IPS-15b (cell line): ENCODE data around the gene COASY.
"Not testable (repeated sequence)": the region's sequence is repeated elsewhere in the genome, so short reads cannot be mapped to it uniquely, and the experiment has no call there.

Source experiments
- H3K27me3 ChIP-seq: one replicate; pipeline ENCODE4 v1.6.1; 2013; ENCODE audit warnings: low read length; ENCODE audit not compliant: control insufficient read depth, insufficient read depth
- H3K36me3 ChIP-seq: one replicate; pipeline ENCODE4 v1.6.1; 2013; ENCODE audit warnings: low read length; ENCODE audit not compliant: control insufficient read depth, insufficient read depth
- H3K4me1 ChIP-seq: one replicate; pipeline ENCODE4 v1.6.1; 2013; ENCODE audit warnings: mild to moderate bottlenecking, low read length; ENCODE audit not compliant: control insufficient read depth, insufficient read depth
- H3K4me3 ChIP-seq: one replicate; pipeline ENCODE4 v1.5.1; 2013; ENCODE audit warnings: low read depth, low read length
- H3K9ac ChIP-seq: one replicate; pipeline ENCODE4 v1.6.1; 2013; ENCODE audit warnings: low read depth, mild to moderate bottlenecking, low read length
- H3K9me3 ChIP-seq: one replicate; pipeline ENCODE4 v1.6.1; 2013; ENCODE audit warnings: mild to moderate bottlenecking, low read length; ENCODE audit not compliant: control insufficient read depth, insufficient read depth

COASY gene

GRCh38 chr17:42547001-42547461 lies 14.9 kb upstream of the COASY start:
- peaks cover 5% of the 10 kb centered on the region for H3K4me1 ChIP-seq
- H3K4me3 ChIP-seq: no peak overlapping the region
- peaks cover 6% of the 10 kb centered on the region for H3K36me3 ChIP-seq
- no peak overlapping the region for H3K9ac ChIP-seq
- peaks cover 4% of the 10 kb centered on the region for H3K27me3 ChIP-seq
- H3K9me3 ChIP-seq: no peaks in the 10 kb centered on the region

- Histone ChIP-seq H3K9me3 (no peaks in the 10 kb centered on the region), H3K4me1 (peaks cover 5% of the 10 kb centered on the region), H3K4me3 (peak overlapping the region; percentile 60), H3K36me3 (peaks cover 6% of the 10 kb centered on the region), H3K9ac (no peak overlapping the region), H3K27me3 (peaks cover 4% of the 10 kb centered on the region)
These were observed 14.3 kb upstream of the COASY start for GRCh38 chr17:42547698-42548069.

GRCh38 chr17:42548070-42548837 lies 13.7 kb upstream of the COASY start:
- H3K4me3 ChIP-seq: peak overlapping the region; percentile 60
- peaks cover 4% of the 10 kb centered on the region for H3K36me3 ChIP-seq
- no peak overlapping the region for H3K9ac ChIP-seq
- no peaks in the 10 kb centered on the region for H3K9me3 ChIP-seq
- peaks cover 5% of the 10 kb centered on the region for H3K4me1 ChIP-seq
- H3K27me3 ChIP-seq: peaks cover 4% of the 10 kb centered on the region

- H3K4me1 ChIP-seq: peaks cover 5% of the 10 kb centered on the region
- no peaks in the 10 kb centered on the region for H3K36me3 ChIP-seq
- H3K9me3 ChIP-seq: no peaks in the 10 kb centered on the region
- H3K9ac ChIP-seq: no peak overlapping the region
- H3K4me3 ChIP-seq: peak overlapping the region; percentile 60
- H3K27me3 ChIP-seq: peaks cover 4% of the 10 kb centered on the region
These were observed 12.8 kb upstream of the COASY start for GRCh38 chr17:42548993-42549755.

GRCh38 chr17:42552736-42553135 lies 9.2 kb upstream of the COASY start, which contains the start of gene HSD17B1:
Gene HSD17B1, plus strand, starts transcription at chr17:42552923. Its CDS starts 11 bp downstream, at chr17:42552934.
- not testable (repeated sequence) for H3K27me3 ChIP-seq, H3K4me1 ChIP-seq, H3K9me3 ChIP-seq, H3K9ac ChIP-seq, H3K36me3 ChIP-seq
- peak within 1 kb of the TSS; percentile 93 for H3K4me3 ChIP-seq

GRCh38 chr17:42553161-42553818 lies 8.7 kb upstream of the COASY start:
- H3K27me3 ChIP-seq: peaks cover 4% of the 10 kb centered on the region
- no peaks in the 10 kb centered on the region for H3K9me3 ChIP-seq
- H3K9ac ChIP-seq: no peak overlapping the region
- H3K36me3 ChIP-seq: no peaks in the 10 kb centered on the region
- no peak overlapping the region for H3K4me3 ChIP-seq
- H3K4me1 ChIP-seq: peaks cover 7% of the 10 kb centered on the region

GRCh38 chr17:42553866-42554249 lies 8.1 kb upstream of the COASY start:
- Histone ChIP-seq H3K9ac (no peak overlapping the region), H3K27me3 (peaks cover 4% of the 10 kb centered on the region), H3K4me1 (peaks cover 4% of the 10 kb centered on the region), H3K36me3 (no peaks in the 10 kb centered on the region), H3K4me3 (peak overlapping the region; percentile 93), H3K9me3 (no peaks in the 10 kb centered on the region)

- Histone ChIP-seq H3K36me3 (no peaks in the 10 kb centered on the region), H3K4me3 (peak overlapping the region; percentile 93), H3K27me3 (no peaks in the 10 kb centered on the region), H3K9me3 (no peaks in the 10 kb centered on the region), H3K9ac (peak overlapping the region; percentile 76), H3K4me1 (peaks cover 2% of the 10 kb centered on the region)
These were observed 7.5 kb upstream of the COASY start for GRCh38 chr17:42554250-42555121.

GRCh38 chr17:42555122-42555622 lies 6.8 kb upstream of the COASY start:
- peaks cover 2% of the 10 kb centered on the region for H3K4me1 ChIP-seq
- H3K36me3 ChIP-seq: no peaks in the 10 kb centered on the region
- peak overlapping the region; percentile 93 for H3K4me3 ChIP-seq
- H3K27me3 ChIP-seq: no peaks in the 10 kb centered on the region
- no peaks in the 10 kb centered on the region for H3K9me3 ChIP-seq
- H3K9ac ChIP-seq: peak overlapping the region; percentile 76

GRCh38 chr17:42555961-42556617 lies 5.9 kb upstream of the COASY start:
- not testable (repeated sequence) for H3K4me3 ChIP-seq, H3K36me3 ChIP-seq, H3K9me3 ChIP-seq, H3K27me3 ChIP-seq, H3K4me1 ChIP-seq, H3K9ac ChIP-seq
